ENCODE measurements around the gene LRRC72. TPM values are rescaled to one million over a fixed set of nuclear protein-coding genes. Genes with fewer than 3 reads are reported as not detected.
"Not testable (repeated sequence)": the region's sequence is repeated elsewhere in the genome, so short reads cannot be mapped to it uniquely, and the experiment has no call there.

The LRRC72 gene
- total RNA-seq, 1 donor from 2014 or later = not detected

DNA sequence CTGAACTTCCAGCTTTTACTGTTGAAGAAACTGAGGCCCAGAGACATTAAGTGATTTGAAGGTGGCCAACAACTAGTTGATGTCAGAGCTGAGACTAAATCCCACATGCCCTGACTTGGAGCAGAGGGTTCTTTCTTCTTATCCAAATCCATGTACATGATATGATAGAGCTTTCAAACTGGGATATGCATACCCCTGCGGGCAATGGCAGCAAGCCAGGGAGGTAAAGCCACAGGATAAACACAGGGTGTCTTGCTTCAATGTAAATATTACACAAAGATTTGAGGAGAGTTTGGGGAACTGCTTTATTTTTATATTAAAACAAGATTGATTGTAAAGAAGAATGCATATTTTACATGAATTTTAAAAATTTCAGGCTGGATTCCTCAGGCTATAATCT is 2.3 kb upstream of the LRRC72 start:
- ATAC-seq (no peak), DNase-seq (ENCODE audit: low spot score) (no peak)

DNA sequence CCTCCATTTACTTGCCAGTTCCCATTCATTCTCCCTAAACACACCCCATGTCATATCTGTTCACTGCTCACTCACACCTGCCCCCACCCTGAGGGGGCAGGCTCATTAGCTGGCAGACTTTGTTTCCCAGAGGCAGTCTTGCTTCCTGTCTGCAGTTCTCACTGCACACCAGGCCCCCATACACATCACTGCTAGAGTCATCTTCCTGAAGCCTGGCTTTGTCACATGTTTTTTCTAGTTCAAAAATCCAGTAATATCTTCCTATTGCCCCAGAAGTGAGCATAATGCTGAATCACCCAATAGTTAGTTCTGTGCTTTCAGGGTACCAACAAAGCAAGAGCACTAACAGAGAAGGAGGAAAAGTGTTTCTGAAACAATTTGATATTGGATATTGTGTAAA is 1.9 kb downstream of the LRRC72 start:
- DNase-seq (ENCODE audit: low spot score) = no peak

DNA sequence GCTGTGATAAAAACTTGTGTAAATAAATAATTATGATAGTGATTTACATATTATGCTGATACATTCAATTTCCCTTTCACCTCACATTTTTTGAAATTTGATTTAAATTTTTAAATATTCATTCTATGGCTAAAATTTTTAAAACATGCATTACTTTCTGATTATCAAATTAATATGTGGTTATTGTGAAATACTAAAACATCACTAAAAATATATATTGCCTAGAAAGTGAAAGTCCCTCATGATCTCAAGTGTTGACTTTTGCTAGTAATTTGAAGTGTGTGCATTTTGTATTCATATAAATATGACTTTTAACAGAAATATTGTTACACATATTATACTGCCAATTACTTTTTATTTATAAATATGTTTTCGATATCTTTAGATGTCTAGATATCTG is 3.1 kb downstream of the LRRC72 start:
- ATAC-seq = no peak
- DNase-seq (ENCODE audit: low spot score) = no peak

More for the DNA sequence above, 1.9 kb downstream of the LRRC72 start:
- ATAC-seq = no peak

DNA sequence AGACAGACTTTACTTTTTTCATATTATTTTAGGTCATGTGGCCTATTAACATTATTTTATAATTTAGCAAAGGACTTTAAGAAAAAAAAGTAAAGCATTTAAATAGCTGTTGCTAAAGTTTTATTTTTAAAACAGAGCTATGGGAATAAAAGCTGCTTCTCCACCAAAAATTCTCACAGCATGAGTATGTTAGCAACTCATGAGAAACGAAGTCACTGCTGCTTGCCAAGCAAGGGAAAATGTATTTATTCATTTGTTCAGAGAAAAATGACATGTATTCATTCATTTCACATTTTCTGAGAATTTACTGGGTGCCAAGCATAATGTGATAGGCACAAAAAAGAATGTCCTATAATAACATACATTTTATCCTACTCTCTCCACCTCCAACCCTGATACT is 5.1 kb downstream of the LRRC72 start:
- DNase-seq (ENCODE audit: low spot score) = no peak
- no peak for ATAC-seq

DNA sequence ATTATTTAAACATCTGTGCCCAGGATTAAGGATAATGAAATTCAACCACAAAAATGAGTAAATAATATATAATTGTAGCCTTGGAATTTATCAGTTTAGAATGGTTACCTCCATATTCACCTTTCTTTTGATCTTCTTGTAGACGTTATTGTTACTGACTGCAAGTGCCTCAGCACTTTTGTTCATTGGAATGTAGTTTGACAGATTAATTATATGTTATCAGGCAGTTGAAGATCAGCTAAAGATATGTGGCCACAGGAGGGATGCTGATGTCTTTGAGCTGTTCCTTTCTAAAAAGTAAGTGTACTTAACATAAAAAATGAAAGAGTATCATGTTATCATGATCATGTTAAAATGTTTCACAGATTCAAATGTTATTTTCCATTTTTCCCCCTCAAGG is 5.6 kb downstream of the LRRC72 start:
- DNase-seq (ENCODE audit: low spot score) = no peak
- ATAC-seq = no peak

DNA sequence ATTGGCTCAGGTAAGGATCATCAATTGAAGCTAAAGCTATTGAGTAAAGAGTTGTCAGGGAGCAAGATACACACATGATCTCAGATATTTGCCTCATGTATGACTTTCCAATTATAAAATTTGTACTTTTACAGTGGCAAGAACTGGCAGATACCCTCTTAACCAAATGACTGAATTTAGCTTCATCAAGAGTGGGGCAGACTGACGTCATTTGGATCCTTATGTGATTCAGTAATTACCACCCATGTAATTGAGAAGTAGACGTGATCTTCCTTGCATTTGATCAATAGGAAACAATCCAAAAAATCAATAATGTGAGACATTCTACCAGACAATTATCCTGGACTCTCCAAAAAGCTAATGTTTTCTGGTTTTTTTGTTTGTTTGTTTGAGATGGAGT is 8.9 kb downstream of the LRRC72 start:
- no peak for DNase-seq (ENCODE audit: low spot score)
- no peak for ATAC-seq

DNA sequence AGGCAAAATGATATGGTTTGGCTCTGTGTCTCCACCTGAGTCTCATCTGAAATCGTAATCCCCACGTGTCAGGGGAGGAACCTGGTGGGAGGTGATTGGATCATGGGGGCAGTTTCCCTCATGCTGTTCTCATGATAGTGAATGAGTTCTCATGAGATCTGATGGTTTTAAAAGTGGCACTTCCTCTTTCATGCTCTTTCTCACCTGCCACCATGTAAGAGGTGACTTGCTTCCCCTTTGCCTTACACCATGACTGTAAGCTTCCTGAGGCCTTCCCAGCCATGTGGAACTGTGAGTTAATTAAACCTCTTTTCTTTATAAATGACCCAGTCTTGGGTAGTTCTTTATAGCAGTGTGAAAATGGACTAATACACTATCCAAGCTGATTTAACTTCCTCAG is 13.9 kb downstream of the LRRC72 start:
- DNase-seq (ENCODE audit: low spot score) = not testable (repeated sequence)

DNA sequence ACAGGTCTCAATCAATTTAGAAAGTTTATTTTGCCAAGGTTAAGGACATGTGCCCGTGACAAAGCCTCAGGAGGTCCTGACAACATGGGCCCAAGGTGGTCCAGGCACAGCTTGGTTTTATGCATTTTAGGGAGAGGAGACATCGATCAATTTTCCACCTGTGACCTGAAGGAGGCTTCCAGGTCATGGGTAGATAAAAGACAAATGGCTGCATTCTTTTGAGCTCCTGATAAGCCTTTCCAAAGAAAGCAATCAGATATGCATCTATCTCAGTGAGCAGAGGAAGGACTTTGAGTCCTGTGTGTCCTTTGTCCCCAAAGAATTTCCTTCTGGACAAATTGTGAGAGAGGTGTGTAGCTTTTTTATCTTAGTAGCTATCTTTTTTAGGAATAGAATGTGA is 15.8 kb downstream of the LRRC72 start:
- ATAC-seq (no peak), DNase-seq (ENCODE audit: low spot score) (no peak)

More for the DNA sequence above, 13.9 kb downstream of the LRRC72 start:
- ATAC-seq = not testable (repeated sequence)

DNA sequence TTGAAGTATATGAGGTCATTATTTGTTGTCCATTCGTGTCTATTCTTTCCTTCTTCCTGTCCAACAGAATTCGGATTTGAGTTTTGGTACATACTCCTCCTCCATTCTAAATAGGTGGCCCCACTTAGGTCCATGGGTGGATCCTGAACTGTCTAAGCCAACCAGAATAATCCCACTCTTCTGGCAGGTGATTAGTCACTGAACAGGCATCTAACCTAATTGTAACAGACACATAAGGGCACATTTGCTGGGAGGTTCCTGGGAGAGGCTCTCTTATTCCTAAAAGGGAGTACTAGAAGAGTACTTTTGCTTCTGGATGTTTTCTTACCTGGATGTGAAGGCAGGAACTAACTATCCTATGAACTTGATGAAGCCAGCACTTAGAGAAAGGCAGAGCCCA is 16.8 kb downstream of the LRRC72 start:
- ATAC-seq = no peak
- DNase-seq (ENCODE audit: low spot score) = no peak

DNA sequence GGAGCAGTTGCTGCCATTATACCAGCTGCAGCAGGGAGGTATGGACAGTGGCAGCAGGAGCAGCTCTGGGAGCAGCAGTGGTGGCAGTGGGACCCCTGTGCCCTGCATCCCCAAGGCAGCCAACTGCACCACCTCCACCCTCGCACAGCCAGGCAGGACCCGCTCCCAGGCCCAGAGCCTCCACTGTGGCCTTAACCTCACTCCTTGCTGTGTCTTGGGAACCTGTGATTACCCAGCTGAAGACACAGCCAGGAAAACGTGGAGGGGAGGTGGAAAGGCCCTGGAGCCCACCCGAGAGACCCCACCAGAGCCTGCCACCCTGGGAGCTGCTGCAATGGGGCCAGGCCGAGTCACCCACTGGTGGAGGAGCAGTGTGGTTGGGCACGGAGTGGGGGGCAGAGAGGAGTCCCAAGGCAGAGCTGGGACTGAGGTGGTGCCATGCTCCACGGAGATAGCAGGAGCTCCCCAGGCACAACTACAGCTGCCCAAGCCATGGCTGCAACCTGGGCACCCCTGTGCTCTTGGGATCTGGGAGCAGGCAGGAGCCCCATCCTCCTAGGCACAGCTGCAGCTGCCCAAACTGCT is 20.4 kb downstream of the LRRC72 start:
- ATAC-seq (no peak), DNase-seq (ENCODE audit: low spot score) (no peak)

DNA sequence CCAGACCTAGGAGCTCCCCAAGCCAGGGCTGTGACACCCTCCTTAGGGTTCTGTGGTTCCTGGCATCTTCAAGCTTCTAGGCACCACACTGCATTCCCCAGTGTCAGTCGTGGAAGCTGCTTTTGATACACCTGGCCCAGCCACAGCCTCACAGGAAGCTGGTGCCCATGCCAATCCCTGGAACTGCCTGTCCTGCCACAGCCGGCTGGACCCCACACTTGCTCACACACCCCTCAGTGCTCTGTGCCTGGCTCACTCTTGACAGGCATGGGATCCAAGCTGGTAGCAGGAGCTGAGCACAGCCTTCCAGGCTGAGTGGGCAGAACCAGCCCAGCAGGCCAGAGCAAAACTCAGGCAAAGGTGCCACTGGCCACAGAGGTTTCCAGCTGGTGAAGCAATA is 21.8 kb downstream of the LRRC72 start:
- no peak for DNase-seq (ENCODE audit: low spot score)
- ATAC-seq = no peak

DNA sequence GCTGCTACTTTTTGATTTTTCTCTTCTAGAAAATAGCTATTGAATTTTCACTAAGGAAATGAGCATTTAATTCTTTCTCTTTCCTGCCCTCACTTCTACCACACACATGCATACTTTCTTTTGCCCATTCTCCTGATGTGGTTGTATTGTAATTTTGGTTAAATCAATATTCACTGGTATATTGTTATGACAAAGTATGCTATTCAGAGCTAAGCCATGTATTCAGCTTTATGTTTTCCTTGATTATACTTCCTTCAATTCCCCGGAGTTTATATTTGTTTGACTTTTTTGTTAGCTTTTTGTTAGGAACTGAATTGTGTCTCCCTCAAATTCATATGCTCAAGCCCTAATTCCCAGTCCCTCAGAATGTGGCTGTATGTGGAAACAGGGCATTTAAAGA is 24.0 kb downstream of the LRRC72 start:
- DNase-seq (ENCODE audit: low spot score) (no peak), ATAC-seq (no peak)

DNA sequence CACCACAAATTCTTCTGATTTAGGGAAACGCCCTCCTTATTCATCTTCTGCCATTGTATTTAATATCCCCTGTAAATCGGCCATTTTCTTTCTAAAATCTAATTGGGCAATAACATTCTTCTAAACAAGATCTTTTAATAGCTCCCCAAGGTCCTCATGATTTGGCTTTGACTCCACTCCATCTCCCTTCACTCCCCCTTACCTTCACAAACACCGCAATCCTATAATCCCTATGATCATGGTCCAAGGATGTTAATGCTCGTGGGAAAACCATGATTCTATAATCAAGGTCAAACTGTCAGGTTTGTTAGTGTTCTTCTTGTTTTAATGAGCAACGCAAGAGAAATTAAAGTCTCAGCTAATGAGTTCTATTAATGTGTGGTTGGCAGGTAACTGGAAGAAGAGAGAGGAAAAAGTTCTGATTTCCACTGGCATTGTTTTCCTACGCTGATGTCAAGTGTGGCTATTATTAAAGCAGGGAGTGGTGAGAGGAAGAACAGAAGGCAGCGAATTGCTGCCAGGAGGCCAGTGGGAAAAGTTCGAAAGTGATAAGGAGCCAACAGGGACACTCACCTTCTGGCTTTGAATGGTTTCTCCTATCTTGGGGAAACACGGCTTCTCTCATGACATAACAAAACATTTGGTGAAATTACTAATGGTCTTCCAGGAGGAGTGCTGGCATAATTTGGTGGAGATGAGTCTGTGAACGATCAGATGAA is 28.1 kb downstream of the LRRC72 start:
- DNase-seq (ENCODE audit: low spot score) = no peak

DNA sequence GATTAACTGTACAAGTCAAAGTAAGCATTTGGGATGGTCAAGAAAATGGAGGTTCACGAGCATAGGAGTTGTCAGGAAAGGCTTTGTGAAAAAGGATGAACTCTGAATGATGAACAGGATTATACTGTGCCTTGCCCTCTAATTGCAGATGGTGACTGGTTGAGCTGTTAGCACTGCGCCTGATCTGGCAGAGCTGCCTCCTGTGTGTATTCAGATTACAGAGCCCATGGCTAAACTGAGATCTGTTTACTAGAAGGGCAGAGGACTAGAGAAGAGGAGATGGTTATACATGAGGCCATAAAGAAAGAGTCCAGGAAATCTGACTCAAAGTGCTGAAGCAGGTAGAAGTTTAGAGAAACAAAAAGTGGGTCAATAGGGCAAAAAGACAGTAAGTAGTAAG is 29.7 kb downstream of the LRRC72 start:
- DNase-seq (ENCODE audit: low spot score) (no peak), ATAC-seq (no peak)

More for the DNA sequence above, 28.1 kb downstream of the LRRC72 start:
- no peak for ATAC-seq

DNA sequence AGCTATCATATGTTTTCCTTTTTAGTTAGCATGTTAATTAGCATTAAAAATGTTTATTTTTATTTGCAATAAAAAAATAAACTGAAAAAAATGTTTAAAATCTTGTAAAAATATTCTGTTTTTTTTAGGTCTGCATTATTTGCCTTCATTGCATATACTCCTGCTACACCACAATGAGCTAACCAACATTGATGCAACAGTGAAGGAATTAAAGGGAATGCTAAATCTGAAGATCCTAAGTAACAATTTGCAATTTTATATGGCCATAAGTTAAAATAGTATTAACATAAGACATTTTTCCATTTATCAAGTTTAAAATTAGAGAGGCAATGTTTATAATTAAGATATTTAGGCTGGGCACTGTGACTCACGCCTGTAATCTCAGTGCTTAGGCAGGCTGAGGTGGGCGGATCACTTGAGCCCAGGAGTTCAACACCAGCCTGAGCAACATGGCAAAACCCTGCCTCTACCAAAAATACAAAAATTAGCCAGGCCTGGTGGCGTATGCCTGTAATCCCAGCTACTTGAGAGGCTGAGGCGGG is 32.2 kb downstream of the LRRC72 start:
- DNase-seq (ENCODE audit: low spot score) = no peak
- ATAC-seq = no peak

DNA sequence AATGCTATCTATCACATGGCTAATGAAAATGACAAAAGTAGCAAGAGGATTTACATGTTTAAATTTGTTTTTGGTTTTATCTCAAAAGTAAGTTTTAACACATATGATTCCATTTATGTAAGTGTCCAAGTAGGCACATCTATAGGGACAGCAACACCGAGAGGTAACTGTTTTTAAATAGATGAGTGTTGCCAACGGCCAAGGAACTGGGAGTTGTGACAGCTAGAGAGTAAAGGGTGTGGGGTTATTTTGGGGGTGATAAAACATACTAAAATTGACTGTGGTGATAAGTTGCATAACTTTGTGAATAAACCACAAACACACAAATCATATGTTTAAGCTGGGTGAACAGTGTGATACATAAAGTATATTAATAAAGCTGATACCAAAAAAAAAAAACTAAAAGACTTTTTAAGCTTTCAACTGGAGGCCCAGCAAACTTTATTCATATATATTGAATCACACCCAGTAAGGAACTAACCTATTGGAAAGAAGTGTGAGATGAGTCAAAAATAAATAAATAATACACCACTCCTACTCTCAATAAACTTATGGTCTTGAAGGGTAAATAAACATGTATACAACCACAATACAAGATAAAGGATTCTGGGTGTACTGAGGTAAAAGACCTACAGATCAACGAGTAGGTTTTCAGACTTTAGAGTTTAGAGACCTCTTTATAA is 33.0 kb downstream of the LRRC72 start:
- DNase-seq (ENCODE audit: low spot score) (no peak), ATAC-seq (no peak)

DNA sequence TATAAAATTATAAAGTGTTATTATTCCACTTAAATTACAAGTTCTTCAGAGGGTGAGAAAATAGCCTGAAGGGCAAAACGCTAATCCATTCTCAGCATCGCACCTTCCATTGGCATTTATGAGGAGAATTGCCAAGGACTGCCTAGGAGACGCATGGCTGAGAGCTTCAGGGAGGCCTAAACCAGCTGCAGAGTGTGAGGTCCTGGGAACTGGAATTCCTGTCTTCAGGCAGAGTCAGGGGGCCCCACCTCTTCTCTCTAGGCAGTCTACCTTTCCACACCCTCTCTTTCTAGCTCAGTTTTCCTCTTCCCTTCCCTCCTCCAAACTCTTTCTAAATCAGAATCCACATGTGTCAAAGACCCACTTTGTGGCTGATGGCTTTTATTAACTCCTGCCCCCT is 35.3 kb downstream of the LRRC72 start:
- no peak for ATAC-seq
- no peak for DNase-seq (ENCODE audit: low spot score)

DNA sequence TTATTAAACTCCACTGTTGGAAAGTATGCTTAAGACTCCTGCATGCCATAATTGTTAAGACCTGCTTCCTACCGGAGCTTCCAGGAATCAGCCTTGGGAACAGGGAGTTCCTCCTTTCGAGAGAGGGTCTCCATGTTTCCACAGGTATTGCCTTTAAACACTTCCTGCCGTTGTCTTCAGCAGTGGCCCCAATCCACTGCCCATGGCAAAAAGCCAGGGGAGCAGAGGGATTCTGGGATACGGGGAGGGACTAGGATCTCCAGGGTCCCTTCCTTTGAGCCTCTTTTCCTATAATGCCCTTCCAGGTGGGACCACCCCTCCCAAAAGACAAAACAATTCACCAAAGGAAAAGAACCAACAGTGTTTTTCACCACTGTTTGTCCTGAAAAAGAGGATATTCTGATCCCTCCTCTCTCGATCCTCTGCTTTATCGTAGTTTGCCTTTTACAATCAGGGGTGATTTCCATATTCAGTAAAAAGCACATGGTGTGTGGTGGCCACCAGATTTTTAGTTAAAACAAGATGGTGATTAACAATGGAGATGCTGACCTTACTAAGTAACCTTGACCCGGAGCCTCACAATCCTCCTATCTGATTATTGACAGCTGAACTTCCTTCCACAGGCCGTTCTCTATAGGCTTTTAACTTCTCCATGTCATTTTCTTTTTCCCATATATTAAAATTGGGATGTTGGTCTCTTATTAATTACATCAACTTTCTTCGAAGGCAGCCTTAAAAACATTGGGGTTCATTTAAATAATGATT is 36.0 kb downstream of the LRRC72 start:
- DNase-seq (ENCODE audit: low spot score) (no peak), ATAC-seq (no peak)

DNA sequence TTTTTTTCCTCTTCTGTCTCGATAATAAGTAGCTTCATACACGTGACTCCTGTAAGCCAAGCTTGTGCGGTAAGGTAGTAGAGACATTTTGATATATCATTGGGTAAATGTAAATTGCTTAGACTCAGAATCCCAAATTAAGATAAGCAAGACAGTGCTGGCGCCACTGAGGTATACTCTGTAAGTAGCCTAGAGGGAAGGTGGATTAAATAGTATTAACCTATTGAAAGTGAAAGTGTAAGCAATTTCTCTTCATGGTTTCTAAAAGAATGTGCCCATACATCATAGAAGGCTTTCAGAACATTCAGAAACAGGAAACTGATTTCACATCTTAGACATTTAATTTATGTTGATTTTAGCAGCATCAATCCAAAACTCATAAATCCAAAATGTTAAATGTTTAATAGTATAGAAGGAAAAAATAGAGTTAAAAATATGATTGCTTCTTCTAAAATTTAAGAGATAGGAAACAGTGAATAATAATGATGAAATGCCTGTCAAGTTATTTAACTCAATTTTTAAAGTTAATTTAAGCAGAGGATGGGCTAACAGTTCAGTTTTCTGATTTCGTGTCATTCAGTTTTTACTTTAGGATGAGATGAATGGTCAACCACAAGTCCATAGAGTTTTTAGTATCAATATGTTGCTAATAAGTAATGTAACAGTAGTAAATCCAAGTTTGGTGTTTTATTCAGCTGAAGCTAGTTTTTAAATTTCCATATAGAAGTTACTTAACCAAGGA is 36.8 kb downstream of the LRRC72 start:
- no peak for DNase-seq (ENCODE audit: low spot score)
- ATAC-seq = no peak

DNA sequence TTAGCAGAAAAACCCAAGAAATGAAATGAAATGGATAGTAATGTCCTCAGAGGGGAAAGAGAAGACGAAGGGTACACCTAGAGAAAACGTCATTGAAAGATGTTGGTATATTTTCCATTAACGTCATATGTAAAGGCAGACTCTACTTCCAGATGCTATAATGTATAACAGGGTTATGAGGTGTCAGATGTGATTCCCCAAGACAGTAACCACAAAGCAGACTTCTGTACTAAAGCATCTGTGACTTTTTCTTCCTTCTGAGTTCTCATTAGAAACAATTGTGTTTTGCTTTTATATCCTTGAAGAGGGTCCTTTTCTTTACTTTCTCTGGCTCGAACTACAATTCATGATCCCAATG is 37.4 kb downstream of the LRRC72 start:
- no peak for DNase-seq (ENCODE audit: low spot score)
- ATAC-seq = no peak

Data from left lobe of liver (tissue), 2 donors.